ENCODE results near the gene ZNF90.

- no peak for TF ChIP-seq ELF4 (IDR thresholded peaks at IDR 0.05)
- TF ChIP-seq FOXK2 (IDR thresholded peaks at IDR 0.05): no peak
- TF ChIP-seq FOXM1 (IDR thresholded peaks at IDR 0.05; ENCODE audit: borderline replicate concordance): no peak
- no peak for TF ChIP-seq SP1 (IDR thresholded peaks at IDR 0.05)
- TF ChIP-seq NFRKB (IDR thresholded peaks at IDR 0.05): no peak
- no peak for TF ChIP-seq SUZ12 (IDR thresholded peaks at IDR 0.05)
- TF ChIP-seq TARDBP (IDR thresholded peaks at IDR 0.05): no peak
- TF ChIP-seq ARNT (IDR thresholded peaks at IDR 0.05): no peak
- TF ChIP-seq, protein P1, sequence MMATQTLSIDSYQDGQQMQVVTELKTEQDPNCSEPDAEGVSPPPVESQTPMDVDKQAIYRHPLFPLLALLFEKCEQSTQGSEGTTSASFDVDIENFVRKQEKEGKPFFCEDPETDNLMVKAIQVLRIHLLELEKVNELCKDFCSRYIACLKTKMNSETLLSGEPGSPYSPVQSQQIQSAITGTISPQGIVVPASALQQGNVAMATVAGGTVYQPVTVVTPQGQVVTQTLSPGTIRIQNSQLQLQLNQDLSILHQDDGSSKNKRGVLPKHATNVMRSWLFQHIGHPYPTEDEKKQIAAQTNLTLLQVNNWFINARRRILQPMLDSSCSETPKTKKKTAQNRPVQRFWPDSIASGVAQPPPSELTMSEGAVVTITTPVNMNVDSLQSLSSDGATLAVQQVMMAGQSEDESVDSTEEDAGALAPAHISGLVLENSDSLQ (IDR thresholded peaks at IDR 0.05): no peak
- no peak for TF ChIP-seq BHLHE40 (IDR thresholded peaks at IDR 0.05; ENCODE audit: borderline replicate concordance)
Measured at GRCh38 chr19:20038358-20039202, 39.2 kb upstream of the ZNF90 start.

Measured in HEK293T (cell line).